ENCODE measurements around the gene GMEB1.
"Not testable (repeated sequence)": the region's sequence is repeated elsewhere in the genome, so short reads cannot be mapped to it uniquely, and the experiment has no call there.

Gene GMEB1, protein sequence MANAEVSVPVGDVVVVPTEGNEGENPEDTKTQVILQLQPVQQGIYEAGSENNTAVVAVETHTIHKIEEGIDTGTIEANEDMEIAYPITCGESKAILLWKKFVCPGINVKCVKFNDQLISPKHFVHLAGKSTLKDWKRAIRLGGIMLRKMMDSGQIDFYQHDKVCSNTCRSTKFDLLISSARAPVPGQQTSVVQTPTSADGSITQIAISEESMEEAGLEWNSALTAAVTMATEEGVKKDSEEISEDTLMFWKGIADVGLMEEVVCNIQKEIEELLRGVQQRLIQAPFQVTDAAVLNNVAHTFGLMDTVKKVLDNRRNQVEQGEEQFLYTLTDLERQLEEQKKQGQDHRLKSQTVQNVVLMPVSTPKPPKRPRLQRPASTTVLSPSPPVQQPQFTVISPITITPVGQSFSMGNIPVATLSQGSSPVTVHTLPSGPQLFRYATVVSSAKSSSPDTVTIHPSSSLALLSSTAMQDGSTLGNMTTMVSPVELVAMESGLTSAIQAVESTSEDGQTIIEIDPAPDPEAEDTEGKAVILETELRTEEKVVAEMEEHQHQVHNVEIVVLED

DNA sequence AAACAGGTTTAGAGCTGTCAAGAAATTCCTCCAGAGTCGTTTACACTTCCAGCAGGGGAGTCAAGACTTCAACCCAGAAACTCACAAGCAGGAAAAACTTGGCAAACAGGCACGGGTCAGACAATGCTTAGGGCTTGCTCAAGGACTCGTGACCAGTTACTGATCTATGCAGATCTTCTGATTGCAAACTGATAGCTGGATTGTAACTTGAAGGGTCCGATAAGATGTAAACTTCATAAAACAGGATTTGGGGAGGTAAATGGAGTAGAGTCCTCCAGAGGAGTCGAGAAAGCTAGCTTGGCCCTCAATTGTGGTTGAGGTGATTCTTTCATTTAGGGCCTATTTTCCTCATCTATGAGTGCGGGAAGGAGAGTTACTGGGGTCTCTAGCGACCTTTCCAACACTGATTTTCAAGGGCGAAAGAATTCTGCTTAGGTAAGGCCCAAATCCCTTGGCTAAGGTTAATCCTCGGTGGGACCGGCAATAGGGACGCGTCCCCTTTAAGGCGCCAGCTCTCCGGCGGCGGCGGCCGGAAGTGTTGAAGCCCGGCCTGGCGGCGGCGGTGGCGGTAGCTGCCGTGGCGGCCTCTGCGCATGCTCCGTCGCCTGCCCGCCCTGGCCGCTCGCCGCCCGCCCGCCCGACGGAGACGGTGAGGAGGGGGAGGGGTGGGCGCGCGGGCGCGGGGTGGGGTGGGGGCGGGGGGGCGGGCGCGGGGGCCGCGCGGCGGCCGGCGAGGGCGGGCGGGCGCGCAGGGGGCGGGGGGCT, at the start of gene GMEB1:
TSS of gene GMEB1 (plus strand) at position 594 of the 765 bp plus-strand sequence. CDS start 14,829 bp downstream, outside the sequence.
- peak; percentile 78 for DNase-seq (ENCODE audit: low read depth)

GRCh38 chr1:28631713-28632112, 36.9 kb upstream of the GMEB1 start:
- DNase-seq (ENCODE audit: low read depth): no peak

- no peak for DNase-seq (ENCODE audit: low read depth)
Measured at GRCh38 chr1:28632560-28632959, 36.0 kb upstream of the GMEB1 start.

- DNase-seq (ENCODE audit: low read depth): no peak
Measured at GRCh38 chr1:28640766-28641165, 27.8 kb upstream of the GMEB1 start.

DNA sequence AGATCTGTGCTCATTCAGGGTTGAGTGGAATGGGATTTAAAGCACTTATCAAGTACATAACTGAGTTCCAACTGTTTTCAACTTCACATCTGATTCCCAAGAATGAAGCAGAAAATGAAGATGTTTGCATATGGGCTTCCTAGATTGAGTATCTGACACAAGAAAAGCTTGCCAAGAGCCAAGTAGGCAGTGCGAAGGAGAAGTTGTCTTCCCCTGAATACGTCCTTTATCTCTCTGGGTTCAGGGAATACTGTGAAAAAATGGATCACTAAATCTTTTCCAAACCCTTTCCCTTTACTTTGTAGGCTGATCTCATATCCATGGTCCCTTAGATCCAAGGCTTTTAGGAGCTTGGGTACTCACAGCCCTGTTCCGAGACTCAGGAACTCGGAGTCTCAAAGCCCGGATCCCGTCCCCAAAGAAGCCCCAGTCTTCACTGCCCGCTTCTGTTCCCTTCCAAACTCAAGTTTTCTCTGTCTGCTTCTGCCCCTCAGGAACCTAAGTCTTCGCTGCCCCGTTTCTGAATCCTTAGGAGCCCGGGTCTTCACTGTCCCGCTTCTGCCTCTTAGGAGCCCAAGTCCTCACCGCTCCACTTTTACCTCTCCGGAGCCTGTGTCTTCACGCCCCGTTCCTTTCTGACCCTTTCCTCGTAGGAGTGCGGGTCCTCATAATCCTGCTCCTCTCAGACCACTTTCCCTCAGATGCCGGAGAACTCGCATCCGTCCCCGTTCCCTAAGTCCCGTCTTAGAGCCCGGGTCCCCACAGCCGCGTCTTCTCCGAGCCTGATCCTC, 26.3 kb upstream of the GMEB1 start:
- no peak for DNase-seq (ENCODE audit: low read depth)

DNA sequence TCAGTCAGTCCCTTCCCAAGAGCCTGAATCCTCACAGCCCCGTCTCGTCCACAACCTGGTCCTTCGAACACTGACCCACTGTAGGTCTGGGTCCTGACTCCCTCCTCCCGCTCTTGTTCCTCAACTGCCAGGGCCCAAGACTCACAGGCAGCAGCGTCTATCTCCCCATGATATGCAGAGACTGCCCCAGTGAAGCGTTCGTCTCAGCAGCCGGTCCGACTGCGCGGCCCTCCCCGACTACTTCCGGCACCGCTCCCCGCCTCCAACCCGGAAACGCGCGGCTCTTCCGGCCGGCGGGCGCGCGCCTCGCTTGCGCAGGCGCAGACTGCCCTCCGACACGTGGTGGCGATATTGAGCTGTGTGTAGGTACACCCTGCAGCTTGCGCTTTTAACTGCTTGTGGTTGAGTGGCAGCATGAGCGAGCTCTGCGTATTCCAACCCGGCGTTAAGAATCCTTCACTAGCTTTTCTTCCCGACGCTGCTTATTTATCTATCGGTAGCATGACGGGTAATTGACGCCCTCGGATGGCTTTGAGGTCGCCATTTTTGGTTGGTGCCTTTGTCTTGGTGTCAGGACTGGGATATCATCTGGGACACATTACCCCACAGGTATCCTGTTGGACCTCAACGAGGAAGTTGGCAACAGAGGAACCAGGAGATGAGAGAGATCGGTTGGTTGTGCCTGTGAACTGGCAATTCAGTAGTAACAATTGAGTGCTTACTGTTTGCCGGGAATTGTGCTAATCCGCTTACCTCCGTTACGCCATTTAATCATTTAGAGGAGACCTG, 25.5 kb upstream of the GMEB1 start, which contains the start of gene TAF12:
TSS of gene TAF12 (minus strand) at position 221 of the 789 bp plus-strand sequence. CDS start 20,986 bp downstream, outside the sequence.
- peak; percentile 88 for DNase-seq (ENCODE audit: low read depth)

DNA sequence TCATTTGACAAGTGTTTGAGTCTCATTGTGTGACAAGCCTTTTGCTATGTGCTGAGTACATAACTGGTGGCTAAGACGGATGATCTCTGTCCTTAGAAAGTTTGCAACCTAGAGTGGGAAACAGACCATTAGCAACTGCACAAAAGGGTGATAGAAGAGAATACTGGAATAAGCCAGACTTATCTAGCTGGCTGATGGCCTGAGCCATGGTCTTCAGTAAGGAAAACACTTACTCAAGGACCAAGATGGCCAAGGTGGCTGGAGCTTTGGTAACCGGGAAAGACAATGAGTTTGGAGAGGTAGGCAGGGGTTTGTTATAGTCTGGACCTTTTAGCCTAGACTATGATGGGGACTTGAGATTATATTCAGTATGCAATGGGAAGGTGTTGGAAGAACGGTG, 24.1 kb upstream of the GMEB1 start:
- DNase-seq (ENCODE audit: low read depth): no peak

DNA sequence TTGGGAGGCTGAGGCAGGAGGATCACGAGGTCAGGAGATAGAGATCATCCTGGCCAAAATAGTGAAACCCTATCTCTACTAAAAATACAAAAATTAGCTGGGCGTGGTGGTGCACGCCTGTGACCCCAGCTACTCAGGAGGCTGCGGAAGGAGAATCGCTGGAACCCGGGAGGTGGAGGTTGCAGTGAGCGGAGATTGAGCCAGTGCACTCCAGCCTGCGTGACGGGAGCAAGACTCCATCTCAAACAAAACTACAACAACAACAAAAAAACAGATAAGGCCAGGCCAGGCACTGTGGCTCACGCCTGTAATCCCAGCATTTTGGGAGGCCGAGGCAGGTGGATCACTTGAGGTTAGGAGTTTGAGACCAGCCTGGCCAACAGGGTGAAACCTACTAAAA, 23.2 kb upstream of the GMEB1 start:
- DNase-seq (ENCODE audit: low read depth): not testable (repeated sequence)

- DNase-seq (ENCODE audit: low read depth): no peak
Measured at GRCh38 chr1:28646040-28646439, 22.5 kb upstream of the GMEB1 start.

- DNase-seq (ENCODE audit: low read depth): peak; percentile 77
Measured at GRCh38 chr1:28648008-28648473, 20.5 kb upstream of the GMEB1 start.

- DNase-seq (ENCODE audit: low read depth): peak; percentile 66
Measured at GRCh38 chr1:28648474-28649198, 19.9 kb upstream of the GMEB1 start, which contains the start of gene RNU11. RNU11 (plus strand) TSS chr1:28648600.

DNA sequence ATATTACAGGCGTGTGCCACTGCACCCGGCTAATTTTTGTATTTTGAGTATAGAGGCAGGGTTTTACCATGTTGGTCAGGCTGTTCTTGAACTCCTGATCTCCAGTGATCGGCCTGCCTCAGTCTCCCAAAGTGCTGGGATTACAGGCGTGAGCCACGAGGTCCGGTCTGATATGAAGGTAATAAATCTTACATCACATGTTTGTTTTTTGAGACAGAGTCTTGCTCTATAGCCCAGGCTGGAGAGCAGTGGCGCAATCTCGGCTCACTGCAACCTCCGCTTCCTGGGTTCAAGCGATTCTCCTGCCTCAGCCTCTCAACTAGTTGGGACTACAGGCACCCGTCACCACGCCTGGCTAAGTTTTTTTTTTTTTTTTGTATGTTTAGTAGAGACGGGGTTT, 15.5 kb upstream of the GMEB1 start:
- not testable (repeated sequence) for DNase-seq (ENCODE audit: low read depth)

DNA sequence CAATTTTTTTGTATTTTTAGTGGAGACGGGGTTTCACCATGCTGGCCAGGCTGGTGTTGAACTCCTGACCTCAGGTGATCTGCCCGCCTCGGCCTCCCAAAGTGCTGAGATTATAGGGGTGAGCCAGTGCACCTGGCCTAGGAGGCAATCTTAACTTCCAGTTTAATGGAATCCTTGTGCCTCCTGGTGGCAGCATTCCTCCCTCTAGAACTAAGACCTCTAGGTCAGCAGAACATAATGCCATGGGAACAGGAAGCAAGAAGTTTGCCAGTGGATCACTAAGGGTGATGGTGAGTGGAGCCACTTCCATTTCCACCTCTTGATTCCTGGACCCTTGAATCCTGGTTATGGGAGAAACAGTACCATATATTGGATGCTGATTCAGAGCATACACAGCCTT, 14.7 kb upstream of the GMEB1 start:
- DNase-seq (ENCODE audit: low read depth): not testable (repeated sequence)

GRCh38 chr1:28655448-28656311, 12.9 kb upstream of the GMEB1 start:
- not testable (repeated sequence) for DNase-seq (ENCODE audit: low read depth)

GRCh38 chr1:28656335-28656734, 12.2 kb upstream of the GMEB1 start:
- DNase-seq (ENCODE audit: low read depth): no peak

GRCh38 chr1:28663871-28664470, 4.6 kb upstream of the GMEB1 start:
- DNase-seq (ENCODE audit: low read depth): no peak

DNA sequence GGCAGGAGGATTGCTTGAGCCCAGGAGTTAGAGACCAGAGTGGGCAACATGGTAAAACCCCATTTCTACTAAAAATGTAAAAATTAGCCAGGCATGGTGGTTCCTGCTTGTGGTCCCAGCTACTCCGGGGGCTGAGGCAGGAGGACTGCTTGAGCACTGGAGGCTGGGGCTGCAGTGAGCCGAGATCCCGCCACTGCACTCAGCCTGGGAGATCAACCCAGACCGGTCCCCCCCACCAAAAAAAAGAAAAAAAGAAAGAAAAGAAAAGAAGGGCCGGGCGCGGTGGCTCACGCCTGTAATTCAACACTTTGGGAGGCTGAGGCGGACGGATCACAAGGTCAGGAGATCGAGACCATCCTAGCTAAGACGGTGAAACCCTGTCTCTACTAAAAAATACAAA, 1.8 kb upstream of the GMEB1 start:
- DNase-seq (ENCODE audit: low read depth): no peak

DNA sequence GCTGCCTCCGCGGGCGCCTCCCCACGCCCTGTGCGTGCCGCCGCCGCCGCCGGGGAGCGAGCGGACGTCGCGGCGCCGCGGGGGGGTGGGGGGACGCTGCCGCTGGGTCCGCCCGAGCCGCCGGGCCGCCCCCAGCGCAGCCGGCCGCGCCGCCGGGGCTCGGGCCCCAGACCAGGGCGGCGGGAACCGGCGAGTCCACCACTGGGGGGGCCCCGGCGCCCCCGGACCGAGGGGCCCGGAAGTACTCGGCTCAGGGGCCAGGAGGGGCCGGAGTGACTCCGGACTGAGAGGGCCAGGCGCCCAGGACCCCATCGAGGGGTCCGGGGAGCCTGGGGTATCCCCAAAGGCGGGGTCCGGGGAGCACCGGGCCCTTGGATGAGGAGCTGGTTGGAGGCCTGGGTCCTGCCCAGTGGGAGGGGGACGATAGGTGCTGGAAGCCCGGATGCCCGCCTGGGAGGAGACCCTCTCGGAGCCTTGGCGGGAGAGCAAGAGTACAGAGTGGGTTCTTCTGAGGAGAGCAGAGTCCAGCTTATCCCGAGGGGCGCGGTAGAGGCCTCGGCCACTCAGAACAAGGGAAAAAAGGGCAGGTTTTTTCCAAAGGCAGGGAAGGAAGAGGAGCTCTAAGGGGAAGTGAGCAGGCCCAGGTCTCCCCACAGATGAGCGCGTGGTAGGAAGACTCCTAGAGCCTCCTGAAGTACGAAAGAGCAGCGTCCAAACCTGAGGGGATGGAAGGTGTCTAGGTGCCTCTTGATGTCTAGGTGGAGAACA, 556 bp downstream of the GMEB1 start:
- peak; percentile 24 for DNase-seq (ENCODE audit: low read depth)

All from stimulated activated CD8-positive, alpha-beta memory T cell treated with anti-CD3 and anti-CD28 coated beads, Interleukin-12 subunit alpha, Interleukin-12 subunit beta, amount 100 ng/mL, for 4 hours (primary cell).